Neuron (in vitro differentiated cells): ENCODE data around the gene ABLIM1.

Experiments
- H2AFZ ChIP-seq: one replicate; pipeline ENCODE4 v1.6.1; 2013; ENCODE audit warnings: low read depth, mild to moderate bottlenecking, inconsistent platforms, low read length, moderate library complexity
- H3K27me3 ChIP-seq: one replicate; pipeline ENCODE4 v1.6.1; 2013; ENCODE audit warnings: low read length; ENCODE audit not compliant: insufficient read depth
- H3K36me3 ChIP-seq: one replicate; pipeline ENCODE4 v1.6.1; 2013; ENCODE audit warnings: low read length; ENCODE audit not compliant: insufficient read depth
- H3K4me1 ChIP-seq: one replicate; pipeline ENCODE4 v1.6.1; 2013; ENCODE audit warnings: low read length; ENCODE audit not compliant: insufficient read depth
- H3K4me3 ChIP-seq: 2 replicates; pipeline ENCODE4 v1.5.1; 2013; ENCODE audit warnings: mild to moderate bottlenecking, low read length, moderate library complexity
- H3K9me3 ChIP-seq: one replicate; pipeline ENCODE4 v1.6.1; 2013; ENCODE audit warnings: low read length

The ABLIM1 gene

GRCh38 chr10:114515298-114515914 lies 142.7 kb downstream of the ABLIM1 start:
- no peaks in the 10 kb centered on the region for H3K36me3 ChIP-seq
- peaks cover 9% of the 10 kb centered on the region for H3K4me1 ChIP-seq
- no peaks in the 10 kb centered on the region for H3K27me3 ChIP-seq
- H3K4me3 ChIP-seq, result no peak overlapping the region
- H2AFZ ChIP-seq, result no peak overlapping the region
- no peaks in the 10 kb centered on the region for H3K9me3 ChIP-seq

- Histone ChIP-seq H3K9me3 (peaks cover 3% of the 10 kb centered on the region), H3K27me3 (no peaks in the 10 kb centered on the region), H2AFZ (no peak overlapping the region), H3K4me1 (peaks cover 9% of the 10 kb centered on the region), H3K4me3 (no peak overlapping the region), H3K36me3 (no peaks in the 10 kb centered on the region)
Observed at GRCh38 chr10:114513381-114513792, 144.7 kb downstream of the ABLIM1 start.

GRCh38 chr10:114511881-114512280 lies 146.2 kb downstream of the ABLIM1 start:
- Histone ChIP-seq H3K9me3 (peaks cover 3% of the 10 kb centered on the region), H2AFZ (no peak overlapping the region), H3K36me3 (no peaks in the 10 kb centered on the region), H3K4me1 (peaks cover 19% of the 10 kb centered on the region), H3K27me3 (no peaks in the 10 kb centered on the region), H3K4me3 (no peak overlapping the region)

GRCh38 chr10:114508376-114508775 lies 149.7 kb downstream of the ABLIM1 start:
- no peak overlapping the region for H3K4me3 ChIP-seq
- H2AFZ ChIP-seq, result no peak overlapping the region
- H3K9me3 ChIP-seq, result peaks cover 3% of the 10 kb centered on the region
- no peaks in the 10 kb centered on the region for H3K36me3 ChIP-seq
- no peaks in the 10 kb centered on the region for H3K27me3 ChIP-seq
- H3K4me1 ChIP-seq, result peaks cover 44% of the 10 kb centered on the region

- H3K4me1 ChIP-seq, result peaks cover 44% of the 10 kb centered on the region
- H3K9me3 ChIP-seq, result peaks cover 3% of the 10 kb centered on the region
- H2AFZ ChIP-seq, result no peak overlapping the region
- H3K4me3 ChIP-seq, result no peak overlapping the region
- H3K36me3 ChIP-seq, result no peaks in the 10 kb centered on the region
- H3K27me3 ChIP-seq, result no peaks in the 10 kb centered on the region
Observed at GRCh38 chr10:114507449-114507848, 150.6 kb downstream of the ABLIM1 start.

- H3K27me3 ChIP-seq, result no peaks in the 10 kb centered on the region
- no peaks in the 10 kb centered on the region for H3K36me3 ChIP-seq
- H3K4me3 ChIP-seq, result no peak overlapping the region
- H3K9me3 ChIP-seq, result peaks cover 3% of the 10 kb centered on the region
- peaks cover 44% of the 10 kb centered on the region for H3K4me1 ChIP-seq
- H2AFZ ChIP-seq, result no peak overlapping the region
Observed at GRCh38 chr10:114506871-114507385, 151.1 kb downstream of the ABLIM1 start.

- H3K9me3 ChIP-seq, result peaks cover 3% of the 10 kb centered on the region
- no peak overlapping the region for H3K4me3 ChIP-seq
- no peak overlapping the region for H2AFZ ChIP-seq
- H3K36me3 ChIP-seq, result no peaks in the 10 kb centered on the region
- peaks cover 44% of the 10 kb centered on the region for H3K4me1 ChIP-seq
- no peaks in the 10 kb centered on the region for H3K27me3 ChIP-seq
Observed at GRCh38 chr10:114504769-114505579, 153.1 kb downstream of the ABLIM1 start.

- no peaks in the 10 kb centered on the region for H3K36me3 ChIP-seq
- H3K27me3 ChIP-seq, result no peaks in the 10 kb centered on the region
- H2AFZ ChIP-seq, result no peak overlapping the region
- H3K9me3 ChIP-seq, result peaks cover 1% of the 10 kb centered on the region
- H3K4me1 ChIP-seq, result peaks cover 35% of the 10 kb centered on the region
- no peak overlapping the region for H3K4me3 ChIP-seq
Observed at GRCh38 chr10:114502074-114502473, 156.0 kb downstream of the ABLIM1 start.

- H3K9me3 ChIP-seq, result peaks cover 1% of the 10 kb centered on the region
- H3K36me3 ChIP-seq, result no peaks in the 10 kb centered on the region
Observed at GRCh38 chr10:114501650-114502049, 156.4 kb downstream of the ABLIM1 start.

GRCh38 chr10:114500643-114501042 lies 157.4 kb downstream of the ABLIM1 start:
- Histone ChIP-seq H3K4me1 (peaks cover 22% of the 10 kb centered on the region), H3K9me3 (peaks cover 1% of the 10 kb centered on the region), H3K27me3 (no peaks in the 10 kb centered on the region), H3K4me3 (no peak overlapping the region), H3K36me3 (no peaks in the 10 kb centered on the region), H2AFZ (no peak overlapping the region)

More at GRCh38 chr10:114501650-114502049, 156.4 kb downstream of the ABLIM1 start:
- H3K4me1 ChIP-seq, result peaks cover 30% of the 10 kb centered on the region
- H2AFZ ChIP-seq, result no peak overlapping the region
- H3K4me3 ChIP-seq, result no peak overlapping the region
- no peaks in the 10 kb centered on the region for H3K27me3 ChIP-seq

- Histone ChIP-seq H3K27me3 (no peaks in the 10 kb centered on the region), H2AFZ (no peak overlapping the region), H3K4me1 (peaks cover 13% of the 10 kb centered on the region), H3K9me3 (peaks cover 1% of the 10 kb centered on the region), H3K4me3 (no peak overlapping the region), H3K36me3 (no peaks in the 10 kb centered on the region)
Observed at GRCh38 chr10:114499630-114500190, 158.4 kb downstream of the ABLIM1 start.

- peaks cover 7% of the 10 kb centered on the region for H3K4me1 ChIP-seq
- no peak overlapping the region for H2AFZ ChIP-seq
- H3K27me3 ChIP-seq, result no peaks in the 10 kb centered on the region
- no peaks in the 10 kb centered on the region for H3K36me3 ChIP-seq
- H3K9me3 ChIP-seq, result peaks cover 1% of the 10 kb centered on the region
- H3K4me3 ChIP-seq, result no peak overlapping the region
Observed at GRCh38 chr10:114499116-114499515, 159.0 kb downstream of the ABLIM1 start.

- Histone ChIP-seq H2AFZ (no peak overlapping the region), H3K4me1 (peaks cover 2% of the 10 kb centered on the region), H3K27me3 (no peaks in the 10 kb centered on the region), H3K36me3 (no peaks in the 10 kb centered on the region), H3K4me3 (no peak overlapping the region), H3K9me3 (peaks cover 1% of the 10 kb centered on the region)
Observed at GRCh38 chr10:114498413-114499111, 159.5 kb downstream of the ABLIM1 start.
